GM12878 (cell line): ENCODE results near the gene CALHM4. TPM values are rescaled to one million over a fixed set of nuclear protein-coding genes. Genes with fewer than 3 reads are reported as not detected.

Experiments used
- ATAC-seq: fragments of 200-7000 bp; cut with Tn5 transposase; 3 replicates; pipeline ENCODE4 v1.9.1; 2020; ENCODE audit warnings: mild to moderate bottlenecking, moderate library complexity
- BruUV-seq: library from RNA; stranded (reverse); fragments of 400-500 nt; replicated peaks from 2 replicates; lab custom pipeline; 2021; lab: Mats Ljungman, UMichigan
- CTCF ChIA-PET: fragments of 300-600 bp; sonication (Branson Sonifier 250); formaldehyde crosslinking; extraction: SDS; loops from one replicate; lab custom pipeline; 2021; ENCODE audit warnings: inconsistent platforms; lab: Yijun Ruan, JAX
- POLR2A ChIA-PET: fragments of 350-600 bp; formaldehyde crosslinking; extraction: SDS; loops from one replicate; lab custom pipeline; 2021; ENCODE audit warnings: inconsistent platforms; lab: Charles Lee
- RAD21 ChIA-PET: fragments of 300-600 bp; sonication (Branson Sonifier 250); formaldehyde crosslinking; loops from one replicate; lab custom pipeline; 2023; ENCODE audit warnings: antibody characterized with exemption; ENCODE audit not compliant: unreplicated experiment; lab: Charles Lee
- SMC1A ChIA-PET: fragments of 300-600 bp; sonication (Branson Sonifier 250); formaldehyde crosslinking; loops from one replicate; lab custom pipeline; 2023; ENCODE audit not compliant: unreplicated experiment, uncharacterized antibody; lab: Charles Lee
- DNase-seq: peaks from one replicate; pipeline ENCODE4 v3.0.0-alpha.2; 2011; ENCODE audit warnings: low read depth, low spot score
- FAIRE-seq: peaks from 3 replicates; lab custom pipeline; 2011; peaks lifted over from hg19 to GRCh38; lab: Jason Lieb, UNC
- H2AFZ ChIP-seq: 2 replicates; pipeline ENCODE4 v1.6.0; 2011; ENCODE audit warnings: low read depth, low read length, control low read depth; ENCODE audit not compliant: control insufficient read depth
- H3K27ac ChIP-seq: 2 replicates; pipeline ENCODE4 v1.5.1; 2011; ENCODE audit warnings: control low read depth; ENCODE audit not compliant: control insufficient read depth, insufficient read depth
- H3K27me3 ChIP-seq, 2 experiments: replicated peaks in 1 of 2; 2 replicates each; pipeline versions ENCODE4 v1.6.0 to v1.6.1; 2011; ENCODE audit warnings: low read length in 1 of 2; ENCODE audit not compliant: control insufficient read depth in 2 of 2, insufficient read depth in 2 of 2
- H3K36me3 ChIP-seq, 2 experiments: 2 replicates each; pipeline ENCODE4 v1.5.1; 2011; ENCODE audit warnings: low read length in 1 of 2; ENCODE audit not compliant: control insufficient read depth in 2 of 2, insufficient read depth in 2 of 2
- H3K4me1 ChIP-seq: 2 replicates; pipeline ENCODE4 v1.6.1; 2011; ENCODE audit warnings: mild to moderate bottlenecking, low read length, moderate library complexity, mixed read lengths; ENCODE audit not compliant: control insufficient read depth, insufficient read depth
- H3K4me2 ChIP-seq: 2 replicates; pipeline ENCODE4 v1.6.0; 2011; ENCODE audit warnings: control low read depth; ENCODE audit not compliant: control insufficient read depth, insufficient read depth
- H3K4me3 ChIP-seq: fragments of 200-600 bp; sonication (generic); 2 replicates; pipeline ENCODE4 v1.5.1; 2016
- H3K79me2 ChIP-seq: 2 replicates; pipeline ENCODE4 v1.6.0; 2011; ENCODE audit warnings: low read length; ENCODE audit not compliant: control insufficient read depth, insufficient read depth
- H3K9ac ChIP-seq: 2 replicates; pipeline ENCODE4 v1.8.0; 2011; ENCODE audit warnings: low read length, control low read depth, mixed read lengths; ENCODE audit not compliant: control insufficient read depth, insufficient read depth
- H3K9me3 ChIP-seq: replicated peaks from 3 replicates; pipeline ENCODE4 v1.5.1; 2011; ENCODE audit warnings: mild to moderate bottlenecking, low read length; ENCODE audit not compliant: control insufficient read depth, insufficient read depth
- H4K20me1 ChIP-seq: 2 replicates; pipeline ENCODE4 v1.6.0; 2011; ENCODE audit not compliant: control insufficient read depth, insufficient read depth
- CEBPB ChIP-seq, 2 experiments: fragments of 150-350 bp in 1 of 2; IDR thresholded peaks; 2 replicates each; pipeline ENCODE4 v1.6.1; 2012 to 2014; ENCODE audit warnings: low read depth in 2 of 2, low read length in 2 of 2, borderline replicate concordance in 1 of 2, inconsistent platforms in 1 of 2
- E2F4 ChIP-seq: IDR thresholded peaks from 2 replicates; pipeline ENCODE4 v1.6.1; 2012; ENCODE audit warnings: low read depth, low read length, improper control_type of control experiment
- IRF4 ChIP-seq: IDR thresholded peaks from 2 replicates; pipeline ENCODE4 v1.6.1; 2011; ENCODE audit warnings: low read depth, low read length
- KLF5 ChIP-seq: fragments of 450-650 bp; IDR thresholded peaks from 2 replicates; pipeline ENCODE4 v1.6.1; 2014; ENCODE audit warnings: mild to moderate bottlenecking; ENCODE audit not compliant: partially characterized antibody
- MTA2 ChIP-seq: fragments of 450-650 bp; IDR thresholded peaks from 2 replicates; pipeline ENCODE4 v1.6.1; 2016; ENCODE audit warnings: low read depth, mild to moderate bottlenecking, moderate library complexity
- MTA3 ChIP-seq: IDR thresholded peaks from 2 replicates; pipeline ENCODE4 v1.6.1; 2012; ENCODE audit warnings: low read length, inconsistent platforms, borderline replicate concordance
- MYB ChIP-seq: fragments of 150-350 bp; IDR thresholded peaks from 2 replicates; pipeline ENCODE4 v1.6.1; 2014; ENCODE audit warnings: mild to moderate bottlenecking, low read depth, low read length, borderline replicate concordance
- SKIL ChIP-seq: fragments of 450-650 bp; IDR thresholded peaks from 2 replicates; pipeline ENCODE4 v1.6.1; 2017; ENCODE audit warnings: mild to moderate bottlenecking, low read depth, inconsistent platforms; ENCODE audit not compliant: poor library complexity, severe bottlenecking
- STAT1 ChIP-seq: fragments of 450-650 bp; conservative IDR thresholded peaks from 2 replicates; pipeline ENCODE4 v1.6.1; 2014; ENCODE audit warnings: antibody characterized with exemption, mild to moderate bottlenecking
- SUPT20H ChIP-seq: IDR thresholded peaks from 2 replicates; pipeline ENCODE4 v1.6.1; 2011; ENCODE audit warnings: low read depth, mild to moderate bottlenecking, low read length, moderate library complexity, borderline replicate concordance; ENCODE audit not compliant: control insufficient read depth
- WGBS: methylation state at CpG from one replicate; pipeline ENCODE4 v1.1.6; 2016; ENCODE audit warnings: low lambda C conversion rate; ENCODE audit not compliant: insufficient replicate concordance, insufficient coverage; ENCODE audit errors: missing lambda C conversion rate; 5-methylcytosine and 5-hydroxymethylcytosine counted together
- in situ Hi-C: fragments of 300-500 bp; cut with MboI; formaldehyde crosslinking; loops from 9 replicates; pipeline ENCODE4 v1.14.3; 2018; ENCODE audit warnings: mixed read lengths
- intact Hi-C: fragments of 100-400 bp; cut with micrococcal nuclease; formaldehyde crosslinking; loops from one replicate; pipeline ENCODE4 v1.14.2; 2022; ENCODE audit not compliant: unreplicated experiment
- polyA plus RNA-seq, 11 experiments: library from polyadenylated mRNA; depleted of rRNA in 4 of 11; unstranded in 6 of 11; stranded (reverse) in 5 of 11; fragments of >200 nt; fragmentation: Nextera tagmentation in 4 of 11; fragmentation: Illumina TruSeq in 1 of 11; extraction: Ambion mirVana in 4 of 11; extraction: Trizol in 1 of 11; gene quantifications; 1 replicate in 1 of 11; 2 replicates in 10 of 11; pipeline versions ENCODE4 v1.2.1 to v1.2.3, GENCODE V29; 2011 to 2016; ENCODE audit warnings: inconsistent platforms in 2 of 11, missing spikeins in 2 of 11, low read depth in 1 of 11
- total RNA-seq, 4 experiments: library from RNA; depleted of rRNA in 3 of 4; stranded (reverse); fragments of >200 nt in 3 of 4; fragmentation: Illumina TruSeq in 1 of 4; extraction: Trizol in 1 of 4; gene quantifications; 2 replicates each; pipeline versions ENCODE4 v1.2.1 to v1.2.3, GENCODE V29; 2013 to 2021
- TF ChIP-seq, protein P1 (sequence below): fragments of 450-650 bp; formaldehyde crosslinking; IDR thresholded peaks from 2 replicates; pipeline ENCODE4 v1.4.0; 2022; ENCODE audit warnings: mild to moderate bottlenecking, moderate library complexity
- TF ChIP-seq, protein P2 (sequence below): fragments of 450-650 bp; IDR thresholded peaks from 2 replicates; pipeline ENCODE4 v1.6.1; 2016; ENCODE audit warnings: mild to moderate bottlenecking
- TF ChIP-seq, protein P3 (sequence below): fragments of 450-650 bp; IDR thresholded peaks from 2 replicates; pipeline ENCODE4 v1.6.1; 2017; ENCODE audit warnings: mild to moderate bottlenecking

CALHM4 gene
- total and polyA plus RNA-seq, 10 of the 15 experiments (the other 5 are each of a cell fraction or from before 2014, with no cell fraction given), result not detected

DNA sequence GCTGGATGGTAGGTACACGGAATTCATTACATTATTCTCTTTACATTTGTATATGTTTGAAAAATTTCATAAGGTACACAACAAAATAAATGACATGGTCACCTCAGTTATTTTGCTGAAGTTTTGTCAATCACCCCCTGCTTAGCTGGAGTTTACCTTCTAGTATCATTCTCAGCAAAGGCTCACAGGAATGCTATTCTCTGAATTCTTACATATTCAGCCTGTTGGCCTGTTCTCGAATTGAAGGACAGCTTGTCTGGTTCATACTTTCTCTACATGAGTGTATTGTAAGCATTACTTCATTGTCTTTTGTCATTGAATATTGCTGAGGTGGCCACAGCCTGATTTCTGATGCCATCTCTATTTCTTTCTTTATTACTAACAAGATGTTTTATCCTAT lies 29.3 kb upstream of the CALHM4 start (continued):
- no peak for TF ChIP-seq SKIL
- TF ChIP-seq, protein P1, sequence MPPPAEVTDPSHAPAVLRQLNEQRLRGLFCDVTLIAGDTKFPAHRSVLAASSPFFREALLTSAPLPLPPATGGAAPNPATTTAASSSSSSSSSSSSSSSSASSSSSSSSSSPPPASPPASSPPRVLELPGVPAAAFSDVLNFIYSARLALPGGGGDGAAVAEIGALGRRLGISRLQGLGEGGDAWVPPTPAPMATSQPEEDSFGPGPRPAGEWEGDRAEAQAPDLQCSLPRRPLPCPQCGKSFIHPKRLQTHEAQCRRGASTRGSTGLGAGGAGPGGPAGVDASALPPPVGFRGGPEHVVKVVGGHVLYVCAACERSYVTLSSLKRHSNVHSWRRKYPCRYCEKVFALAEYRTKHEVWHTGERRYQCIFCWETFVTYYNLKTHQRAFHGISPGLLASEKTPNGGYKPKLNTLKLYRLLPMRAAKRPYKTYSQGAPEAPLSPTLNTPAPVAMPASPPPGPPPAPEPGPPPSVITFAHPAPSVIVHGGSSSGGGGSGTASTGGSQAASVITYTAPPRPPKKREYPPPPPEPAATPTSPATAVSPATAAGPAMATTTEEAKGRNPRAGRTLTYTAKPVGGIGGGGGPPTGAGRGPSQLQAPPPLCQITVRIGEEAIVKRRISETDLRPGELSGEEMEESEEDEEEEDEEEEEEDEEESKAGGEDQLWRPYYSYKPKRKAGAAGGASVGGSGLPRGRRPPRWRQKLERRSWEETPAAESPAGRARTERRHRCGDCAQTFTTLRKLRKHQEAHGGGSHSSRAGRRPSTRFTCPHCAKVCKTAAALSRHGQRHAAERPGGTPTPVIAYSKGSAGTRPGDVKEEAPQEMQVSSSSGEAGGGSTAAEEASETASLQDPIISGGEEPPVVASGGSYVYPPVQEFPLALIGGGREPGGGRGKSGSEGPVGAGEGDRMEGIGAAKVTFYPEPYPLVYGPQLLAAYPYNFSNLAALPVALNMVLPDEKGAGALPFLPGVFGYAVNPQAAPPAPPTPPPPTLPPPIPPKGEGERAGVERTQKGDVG, result no peak
- no peak for TF ChIP-seq MTA3
- no peak for TF ChIP-seq STAT1
- TF ChIP-seq MYB, result no peak
- TF ChIP-seq CEBPB (IDR thresholded peaks at IDR 0.05; ENCODE audit: borderline replicate concordance in 1 of 2, low read depth in 2 of 2, low read length in 2 of 2), result no peak
- TF ChIP-seq KLF5, result no peak
- TF ChIP-seq, all 136 proteins: peak for 0

- H3K79me2 ChIP-seq, result no peaks in the 10 kb centered on the region
- H2AFZ ChIP-seq, result no peak overlapping the region
- H3K27me3 ChIP-seq, result no peaks in the 10 kb centered on the region; a peak in 1 of 4 replicates
- H3K4me1 ChIP-seq, result no peaks in the 10 kb centered on the region
- no peaks in the 10 kb centered on the region for H3K9me3 ChIP-seq
- intact Hi-C loops (no loop called here), in situ Hi-C loops (no loop called here)
- H3K4me3 ChIP-seq, result no peak overlapping the region
- H3K36me3 ChIP-seq, result no peaks in the 10 kb centered on the region
- H3K9ac ChIP-seq, result no peak overlapping the region
- no peak overlapping the region for H3K4me2 ChIP-seq
- ChIA-PET CTCF (interaction anchor here (1.4 to 1.8 kb wide), 3 partner anchors 13 to 259 kb away, joined by 4 to 6 read pairs (median 5); no protein-coding TSS in a partner anchor), SMC1A (no interaction called here), POLR2A (no interaction called here), RAD21 (no interaction called here)
- H4K20me1 ChIP-seq, result no peaks in the 10 kb centered on the region
- ATAC-seq (no peak), DNase-seq (no peak), FAIRE-seq (no peak)
- H3K27ac ChIP-seq, result no peak overlapping the region
- WGBS, result 0% methylated on average over 1 of the region's 1 CpG
- no TSS peak for BruUV-seq
- TF ChIP-seq IRF4 (no peak), MTA2 (no peak), SUPT20H (no peak), E2F4 (no peak)
- TF ChIP-seq, protein P2, sequence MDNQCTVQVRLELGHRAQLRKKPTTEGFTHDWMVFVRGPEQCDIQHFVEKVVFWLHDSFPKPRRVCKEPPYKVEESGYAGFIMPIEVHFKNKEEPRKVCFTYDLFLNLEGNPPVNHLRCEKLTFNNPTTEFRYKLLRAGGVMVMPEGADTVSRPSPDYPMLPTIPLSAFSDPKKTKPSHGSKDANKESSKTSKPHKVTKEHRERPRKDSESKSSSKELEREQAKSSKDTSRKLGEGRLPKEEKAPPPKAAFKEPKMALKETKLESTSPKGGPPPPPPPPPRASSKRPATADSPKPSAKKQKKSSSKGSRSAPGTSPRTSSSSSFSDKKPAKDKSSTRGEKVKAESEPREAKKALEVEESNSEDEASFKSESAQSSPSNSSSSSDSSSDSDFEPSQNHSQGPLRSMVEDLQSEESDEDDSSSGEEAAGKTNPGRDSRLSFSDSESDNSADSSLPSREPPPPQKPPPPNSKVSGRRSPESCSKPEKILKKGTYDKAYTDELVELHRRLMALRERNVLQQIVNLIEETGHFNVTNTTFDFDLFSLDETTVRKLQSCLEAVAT, result no peak
- TF ChIP-seq, protein P3, sequence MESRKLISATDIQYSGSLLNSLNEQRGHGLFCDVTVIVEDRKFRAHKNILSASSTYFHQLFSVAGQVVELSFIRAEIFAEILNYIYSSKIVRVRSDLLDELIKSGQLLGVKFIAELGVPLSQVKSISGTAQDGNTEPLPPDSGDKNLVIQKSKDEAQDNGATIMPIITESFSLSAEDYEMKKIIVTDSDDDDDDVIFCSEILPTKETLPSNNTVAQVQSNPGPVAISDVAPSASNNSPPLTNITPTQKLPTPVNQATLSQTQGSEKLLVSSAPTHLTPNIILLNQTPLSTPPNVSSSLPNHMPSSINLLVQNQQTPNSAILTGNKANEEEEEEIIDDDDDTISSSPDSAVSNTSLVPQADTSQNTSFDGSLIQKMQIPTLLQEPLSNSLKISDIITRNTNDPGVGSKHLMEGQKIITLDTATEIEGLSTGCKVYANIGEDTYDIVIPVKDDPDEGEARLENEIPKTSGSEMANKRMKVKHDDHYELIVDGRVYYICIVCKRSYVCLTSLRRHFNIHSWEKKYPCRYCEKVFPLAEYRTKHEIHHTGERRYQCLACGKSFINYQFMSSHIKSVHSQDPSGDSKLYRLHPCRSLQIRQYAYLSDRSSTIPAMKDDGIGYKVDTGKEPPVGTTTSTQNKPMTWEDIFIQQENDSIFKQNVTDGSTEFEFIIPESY, result no peak
Measured at GRCh38 chr6:116528133-116528532, 25.4 kb upstream of the CALHM4 start.
